Central memory CD8-positive, alpha-beta T cell (primary cell): ENCODE results near the gene ARMH1.

Experiments used
- ATAC-seq: fragments of 150-1000 bp; cut with Tn5 transposase; replicated peaks from 2 replicates; pipeline ENCODE4 v1.10.0; 2022; ENCODE audit warnings: mild to moderate bottlenecking, moderate FRiP score, moderate number of reproducible peaks; ENCODE audit not compliant: poor library complexity, severe bottlenecking; ENCODE audit errors: extremely low read depth
- DNase-seq, 2 donors: peaks; one replicate each; pipeline ENCODE4 v3.0.0; 2021; ENCODE audit warnings: low spot score in 2 of 2
- H3K27ac Mint-ChIP-seq: one replicate; pipeline ENCODE4 v1.8.0; 2022; ENCODE audit warnings: low read depth, mild to moderate bottlenecking, moderate library complexity, mixed read lengths
- H3K27me3 Mint-ChIP-seq: one replicate; pipeline ENCODE4 v1.8.0; 2022; ENCODE audit warnings: mixed read lengths
- H3K36me3 Mint-ChIP-seq: one replicate; pipeline ENCODE4 v1.8.0; 2022; ENCODE audit warnings: mild to moderate bottlenecking, moderate library complexity, mixed read lengths; ENCODE audit not compliant: insufficient read depth
- H3K4me1 Mint-ChIP-seq: one replicate; pipeline ENCODE4 v1.8.0; 2022; ENCODE audit warnings: mixed read lengths
- H3K4me3 Mint-ChIP-seq: one replicate; pipeline ENCODE4 v1.8.0; 2022; ENCODE audit warnings: mild to moderate bottlenecking, moderate library complexity, mixed read lengths
- H3K9me3 Mint-ChIP-seq: one replicate; pipeline ENCODE4 v1.8.0; 2022; ENCODE audit warnings: mixed read lengths

Gene ARMH1

GRCh38 chr1:44637702-44638411, 36.7 kb upstream of the ARMH1 start:
- peaks cover 50% of the 10 kb centered on the region for H3K36me3 Mint-ChIP-seq
- H3K27ac Mint-ChIP-seq = peak overlapping the region; percentile 74
- DNase-seq (no peak), ATAC-seq (no peak)
- peaks cover 40% of the 10 kb centered on the region for H3K4me1 Mint-ChIP-seq
- no peak overlapping the region for H3K4me3 Mint-ChIP-seq
- no peaks in the 10 kb centered on the region for H3K27me3 Mint-ChIP-seq
- no peaks in the 10 kb centered on the region for H3K9me3 Mint-ChIP-seq

GRCh38 chr1:44640200-44640853, 34.2 kb upstream of the ARMH1 start:
- H3K9me3 Mint-ChIP-seq = no peaks in the 10 kb centered on the region
- H3K4me1 Mint-ChIP-seq = peaks cover 16% of the 10 kb centered on the region
- DNase-seq (no peak), ATAC-seq (no peak)
- no peaks in the 10 kb centered on the region for H3K27me3 Mint-ChIP-seq
- peaks cover 47% of the 10 kb centered on the region for H3K36me3 Mint-ChIP-seq
- H3K27ac Mint-ChIP-seq = no peak overlapping the region
- no peak overlapping the region for H3K4me3 Mint-ChIP-seq

- Mint-ChIP-seq H3K27ac (no peak overlapping the region), H3K27me3 (no peaks in the 10 kb centered on the region), H3K9me3 (no peaks in the 10 kb centered on the region), H3K4me1 (peaks cover 10% of the 10 kb centered on the region), H3K4me3 (no peak overlapping the region), H3K36me3 (peaks cover 40% of the 10 kb centered on the region)
- ATAC-seq (no peak), DNase-seq (no peak)
These were observed 33.1 kb upstream of the ARMH1 start for GRCh38 chr1:44641126-44642102.

GRCh38 chr1:44642255-44642654, 32.3 kb upstream of the ARMH1 start:
- H3K27me3 Mint-ChIP-seq = no peaks in the 10 kb centered on the region
- H3K36me3 Mint-ChIP-seq = peaks cover 39% of the 10 kb centered on the region
- H3K4me1 Mint-ChIP-seq = peaks cover 12% of the 10 kb centered on the region
- H3K9me3 Mint-ChIP-seq = no peaks in the 10 kb centered on the region
- no peak for DNase-seq
- no peak overlapping the region for H3K27ac Mint-ChIP-seq
- no peak for ATAC-seq
- no peak overlapping the region for H3K4me3 Mint-ChIP-seq

- H3K4me1 Mint-ChIP-seq = peaks cover 19% of the 10 kb centered on the region
- H3K27me3 Mint-ChIP-seq = no peaks in the 10 kb centered on the region
- ATAC-seq = no peak
- no peak for DNase-seq
- H3K4me3 Mint-ChIP-seq = no peak overlapping the region
- peak overlapping the region; percentile 36 for H3K27ac Mint-ChIP-seq
- H3K36me3 Mint-ChIP-seq = peaks cover 41% of the 10 kb centered on the region
- H3K9me3 Mint-ChIP-seq = no peaks in the 10 kb centered on the region
These were observed 31.6 kb upstream of the ARMH1 start for GRCh38 chr1:44642925-44643324.

- ATAC-seq (no peak), DNase-seq (no peak)
- no peak overlapping the region for H3K4me3 Mint-ChIP-seq
- H3K27ac Mint-ChIP-seq = no peak overlapping the region
- peaks cover 19% of the 10 kb centered on the region for H3K4me1 Mint-ChIP-seq
- H3K27me3 Mint-ChIP-seq = no peaks in the 10 kb centered on the region
- H3K9me3 Mint-ChIP-seq = no peaks in the 10 kb centered on the region
- peaks cover 35% of the 10 kb centered on the region for H3K36me3 Mint-ChIP-seq
These were observed 30.7 kb upstream of the ARMH1 start for GRCh38 chr1:44643721-44644334.

GRCh38 chr1:44644806-44645205, 29.7 kb upstream of the ARMH1 start:
- no peak for ATAC-seq
- no peaks in the 10 kb centered on the region for H3K27me3 Mint-ChIP-seq
- H3K4me1 Mint-ChIP-seq = peaks cover 19% of the 10 kb centered on the region
- no peak overlapping the region for H3K4me3 Mint-ChIP-seq
- no peaks in the 10 kb centered on the region for H3K9me3 Mint-ChIP-seq
- H3K36me3 Mint-ChIP-seq = peaks cover 31% of the 10 kb centered on the region
- no peak overlapping the region for H3K27ac Mint-ChIP-seq
- DNase-seq = no peak

- Mint-ChIP-seq H3K4me3 (no peak overlapping the region), H3K9me3 (no peaks in the 10 kb centered on the region), H3K36me3 (peaks cover 30% of the 10 kb centered on the region), H3K4me1 (peaks cover 19% of the 10 kb centered on the region), H3K27ac (no peak overlapping the region), H3K27me3 (no peaks in the 10 kb centered on the region)
- DNase-seq (no peak), ATAC-seq (no peak)
These were observed 28.9 kb upstream of the ARMH1 start for GRCh38 chr1:44645476-44646244.

- H3K4me1 Mint-ChIP-seq = peaks cover 12% of the 10 kb centered on the region
- no peaks in the 10 kb centered on the region for H3K9me3 Mint-ChIP-seq
- no peak overlapping the region for H3K4me3 Mint-ChIP-seq
- peaks cover 31% of the 10 kb centered on the region for H3K36me3 Mint-ChIP-seq
- no peaks in the 10 kb centered on the region for H3K27me3 Mint-ChIP-seq
- DNase-seq = no peak
- no peak for ATAC-seq
- H3K27ac Mint-ChIP-seq = peak overlapping the region; percentile 11
These were observed 28.0 kb upstream of the ARMH1 start for GRCh38 chr1:44646261-44647110.

GRCh38 chr1:44647896-44648295, 26.6 kb upstream of the ARMH1 start:
- peak overlapping the region; percentile 71 for H3K27ac Mint-ChIP-seq
- peaks cover 10% of the 10 kb centered on the region for H3K4me1 Mint-ChIP-seq
- DNase-seq (no peak), ATAC-seq (no peak)
- H3K36me3 Mint-ChIP-seq = peaks cover 25% of the 10 kb centered on the region
- no peaks in the 10 kb centered on the region for H3K9me3 Mint-ChIP-seq
- no peaks in the 10 kb centered on the region for H3K27me3 Mint-ChIP-seq
- no peak overlapping the region for H3K4me3 Mint-ChIP-seq

GRCh38 chr1:44648529-44649250, 25.8 kb upstream of the ARMH1 start:
- no peaks in the 10 kb centered on the region for H3K9me3 Mint-ChIP-seq
- peaks cover 21% of the 10 kb centered on the region for H3K36me3 Mint-ChIP-seq
- no peak overlapping the region for H3K4me3 Mint-ChIP-seq
- H3K27me3 Mint-ChIP-seq = no peaks in the 10 kb centered on the region
- ATAC-seq = no peak
- peak overlapping the region; percentile 71 for H3K27ac Mint-ChIP-seq
- no peak for DNase-seq
- peaks cover 10% of the 10 kb centered on the region for H3K4me1 Mint-ChIP-seq
